NT2/D1 (cell line): ENCODE data around the gene ATG10.

Experiments
- DNase-seq: peaks from one replicate; pipeline ENCODE4 v3.0.0-alpha.2; 2011; ENCODE audit warnings: low read depth, low spot score
- H3K27me3 ChIP-seq: 2 replicates; pipeline ENCODE4 v1.6.0; 2011; ENCODE audit warnings: mild to moderate bottlenecking; ENCODE audit not compliant: insufficient read length, insufficient read depth
- H3K36me3 ChIP-seq: 2 replicates; pipeline ENCODE4 v1.6.1; 2011; ENCODE audit warnings: mild to moderate bottlenecking, low read length, mixed read lengths; ENCODE audit not compliant: insufficient read depth, insufficient read length
- H3K4me1 ChIP-seq: 2 replicates; pipeline ENCODE4 v1.5.1; 2011; ENCODE audit not compliant: insufficient read depth, insufficient read length
- H3K4me3 ChIP-seq: 2 replicates; pipeline ENCODE4 v1.5.1; 2011; ENCODE audit warnings: low read depth; ENCODE audit not compliant: insufficient read length
- H3K9ac ChIP-seq: 2 replicates; pipeline ENCODE4 v1.6.0; 2011; ENCODE audit warnings: low read depth; ENCODE audit not compliant: insufficient read length
- H3K9me3 ChIP-seq: 2 replicates; pipeline ENCODE4 v1.5.1; 2011; ENCODE audit warnings: mild to moderate bottlenecking, low read length; ENCODE audit not compliant: insufficient read depth
- SUZ12 ChIP-seq: IDR thresholded peaks from 2 replicates; pipeline ENCODE4 v1.6.1; 2011; ENCODE audit not compliant: insufficient read length, insufficient read depth; ENCODE audit errors: extremely low read depth
- YY1 ChIP-seq: IDR thresholded peaks from 2 replicates; pipeline ENCODE4 v1.6.1; 2011; ENCODE audit not compliant: insufficient read length, insufficient read depth
- ZNF274 ChIP-seq: IDR thresholded peaks from 2 replicates; pipeline ENCODE4 v1.6.1; 2011; ENCODE audit warnings: mild to moderate bottlenecking, low read depth, low read length

ATG10 gene

GRCh38 chr5:82142217-82142841, 170.5 kb downstream of the ATG10 start:
- Histone ChIP-seq H3K27me3 (no peaks in the 10 kb centered on the region), H3K36me3 (no peaks in the 10 kb centered on the region), H3K4me1 (no peaks in the 10 kb centered on the region), H3K9ac (no peak overlapping the region), H3K4me3 (no peak overlapping the region), H3K9me3 (peaks cover 10% of the 10 kb centered on the region)
- DNase-seq = no peak
- TF ChIP-seq ZNF274 (no peak), YY1 (no peak), SUZ12 (no peak)

GRCh38 chr5:82142928-82143577, 171.2 kb downstream of the ATG10 start:
- Histone ChIP-seq H3K27me3 (no peaks in the 10 kb centered on the region), H3K36me3 (no peaks in the 10 kb centered on the region), H3K9me3 (peaks cover 4% of the 10 kb centered on the region), H3K4me1 (no peaks in the 10 kb centered on the region), H3K4me3 (no peak overlapping the region), H3K9ac (no peak overlapping the region)
- no peak for DNase-seq
- no peak for TF ChIP-seq ZNF274

GRCh38 chr5:82147860-82148573, 176.2 kb downstream of the ATG10 start:
- no peak for DNase-seq
- Histone ChIP-seq H3K27me3 (no peaks in the 10 kb centered on the region), H3K4me1 (no peaks in the 10 kb centered on the region), H3K36me3 (no peaks in the 10 kb centered on the region), H3K9me3 (no peaks in the 10 kb centered on the region), H3K4me3 (no peak overlapping the region), H3K9ac (no peak overlapping the region)
- TF ChIP-seq YY1 (no peak), SUZ12 (no peak), ZNF274 (no peak)

GRCh38 chr5:82149434-82149833, 177.6 kb downstream of the ATG10 start:
- Histone ChIP-seq H3K9me3 (no peaks in the 10 kb centered on the region), H3K4me3 (no peak overlapping the region), H3K36me3 (no peaks in the 10 kb centered on the region), H3K4me1 (no peaks in the 10 kb centered on the region), H3K27me3 (no peaks in the 10 kb centered on the region), H3K9ac (no peak overlapping the region)
- TF ChIP-seq SUZ12 = no peak
- no peak for TF ChIP-seq ZNF274
- no peak for TF ChIP-seq YY1
- DNase-seq = no peak

GRCh38 chr5:82150559-82150958, 178.7 kb downstream of the ATG10 start:
- H3K4me3 ChIP-seq = no peak overlapping the region
- no peaks in the 10 kb centered on the region for H3K27me3 ChIP-seq
- no peak for DNase-seq
- H3K9me3 ChIP-seq = no peaks in the 10 kb centered on the region
- no peaks in the 10 kb centered on the region for H3K36me3 ChIP-seq
- no peaks in the 10 kb centered on the region for H3K4me1 ChIP-seq
- H3K9ac ChIP-seq = no peak overlapping the region
- TF ChIP-seq SUZ12 (no peak), ZNF274 (no peak), YY1 (no peak)

DNA sequence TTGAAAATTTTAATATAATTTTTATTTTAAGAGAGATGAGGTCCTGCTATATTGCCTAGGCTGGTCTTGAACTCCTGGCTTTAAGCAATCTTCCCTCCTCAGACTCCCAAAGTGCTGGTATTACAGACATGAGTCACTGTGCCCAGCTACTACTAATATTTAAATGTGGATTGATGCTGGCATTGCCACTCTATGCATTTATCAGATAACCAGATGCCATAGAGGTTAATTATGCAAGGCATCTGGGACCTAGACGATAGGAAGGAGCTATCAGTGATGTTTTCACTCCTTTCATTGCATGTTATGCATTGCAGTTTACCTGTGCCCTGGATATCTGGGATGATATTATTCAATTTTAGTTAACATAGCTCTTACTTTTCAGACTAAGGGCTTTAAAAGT, 179.4 kb downstream of the ATG10 start:
- no peak overlapping the region for H3K4me3 ChIP-seq
- H3K36me3 ChIP-seq = no peaks in the 10 kb centered on the region
- no peaks in the 10 kb centered on the region for H3K4me1 ChIP-seq
- no peak overlapping the region for H3K9ac ChIP-seq
- H3K9me3 ChIP-seq = no peaks in the 10 kb centered on the region
- no peak for DNase-seq
- TF ChIP-seq YY1 (no peak), SUZ12 (no peak), ZNF274 (no peak)
- H3K27me3 ChIP-seq = no peaks in the 10 kb centered on the region

DNA sequence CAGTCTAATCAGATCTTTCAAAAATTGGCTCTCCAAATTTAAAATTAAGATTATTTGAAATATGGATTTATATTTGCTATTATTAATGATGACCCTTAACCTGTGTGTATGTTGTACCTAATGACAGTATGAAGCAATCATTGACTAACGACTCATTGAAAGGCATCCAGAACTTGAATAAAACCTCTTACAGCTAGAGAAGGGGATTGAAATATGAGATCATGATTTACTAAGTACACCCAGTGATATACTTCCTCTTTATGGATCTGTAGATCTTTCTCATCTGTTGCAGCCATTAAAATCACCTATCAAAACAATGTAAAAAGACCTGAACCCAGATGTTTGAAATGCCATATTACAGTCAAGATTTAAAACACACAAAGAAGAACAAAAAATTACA, 179.8 kb downstream of the ATG10 start:
- no peak for DNase-seq

More for the DNA sequence above, 179.8 kb downstream of the ATG10 start:
- no peaks in the 10 kb centered on the region for H3K4me1 ChIP-seq
- no peak overlapping the region for H3K4me3 ChIP-seq
- H3K9me3 ChIP-seq = no peaks in the 10 kb centered on the region
- no peaks in the 10 kb centered on the region for H3K36me3 ChIP-seq
- TF ChIP-seq ZNF274 = no peak
- TF ChIP-seq SUZ12 = no peak
- no peak for TF ChIP-seq YY1
- no peak overlapping the region for H3K9ac ChIP-seq
- no peaks in the 10 kb centered on the region for H3K27me3 ChIP-seq
